CD4-positive, alpha-beta memory T cell (primary cell): ENCODE results near the gene YIPF1. TPM values are rescaled to one million over a fixed set of nuclear protein-coding genes. Genes with fewer than 3 reads are reported as not detected.
A peak's percentile ranks its signal among the peaks of the same experiment; 100 is the strongest.

Experiments used
- CTCF ChIA-PET: fragments of 350-600 bp; sonication (Branson Sonifier 250); formaldehyde crosslinking; loops from one replicate; lab custom pipeline; 2021; ENCODE audit warnings: inconsistent platforms; ENCODE audit not compliant: partially characterized antibody; lab: Charles Lee
- POLR2A ChIA-PET: fragments of 350-600 bp; sonication (Branson Sonifier 250); formaldehyde crosslinking; loops from one replicate; lab custom pipeline; 2021; ENCODE audit not compliant: partially characterized antibody; lab: Charles Lee
- DNase-seq, 5 donors: peaks; one replicate each; pipeline versions ENCODE4 v3.0.0 to v3.0.0-alpha.2; 2020 to 2022; ENCODE audit warnings: mixed read lengths in 1 of 5
- H3K27ac ChIP-seq: one replicate; pipeline ENCODE4 v1.7.0; 2013; ENCODE audit warnings: low read depth, low read length
- H3K27me3 ChIP-seq: 2 replicates; pipeline ENCODE4 v1.7.0; 2013; ENCODE audit warnings: mild to moderate bottlenecking, low read length, moderate library complexity; ENCODE audit not compliant: insufficient read depth
- H3K36me3 ChIP-seq: 2 replicates; pipeline ENCODE4 v1.7.0; 2013; ENCODE audit warnings: mild to moderate bottlenecking, low read length, moderate library complexity; ENCODE audit not compliant: insufficient read depth
- H3K4me1 ChIP-seq: 2 replicates; pipeline ENCODE4 v1.7.0; 2013; ENCODE audit warnings: mild to moderate bottlenecking, low read length, moderate library complexity; ENCODE audit not compliant: insufficient read depth
- H3K4me3 ChIP-seq, 2 donors: one replicate each; pipeline ENCODE4 v1.7.0; 2013; ENCODE audit warnings: low read length in 2 of 2, mild to moderate bottlenecking in 1 of 2
- H3K9me3 ChIP-seq, 2 donors: one replicate each; pipeline ENCODE4 v1.7.0; 2013; ENCODE audit warnings: low read length in 2 of 2, control low read depth in 1 of 2; ENCODE audit not compliant: control insufficient read depth in 1 of 2
- H3K27ac Mint-ChIP-seq, 7 donors: one replicate each; pipeline ENCODE4 v1.8.0; 2020 to 2021; ENCODE audit warnings: mixed read lengths in 7 of 7, mild to moderate bottlenecking in 6 of 7, inconsistent platforms in 3 of 7, moderate library complexity in 3 of 7
- H3K27me3 Mint-ChIP-seq, 2 donors: one replicate each; pipeline ENCODE4 v1.8.0; 2020 to 2021; ENCODE audit warnings: mixed read lengths in 2 of 2
- H3K36me3 Mint-ChIP-seq, 2 donors: one replicate each; pipeline ENCODE4 v1.8.0; 2020 to 2021; ENCODE audit warnings: mixed read lengths in 2 of 2, inconsistent platforms in 1 of 2, mild to moderate bottlenecking in 1 of 2
- H3K4me1 Mint-ChIP-seq, 4 donors: one replicate each; pipeline ENCODE4 v1.8.0; 2020 to 2021; ENCODE audit warnings: mixed read lengths in 4 of 4, mild to moderate bottlenecking in 1 of 4
- H3K4me3 Mint-ChIP-seq, 8 donors: one replicate each; pipeline ENCODE4 v1.8.0; 2020 to 2021; ENCODE audit warnings: mixed read lengths in 8 of 8, mild to moderate bottlenecking in 7 of 8, moderate library complexity in 6 of 8, inconsistent platforms in 3 of 8
- H3K9me3 Mint-ChIP-seq, 8 donors: one replicate each; pipeline ENCODE4 v1.8.0; 2020 to 2021; ENCODE audit warnings: mixed read lengths in 8 of 8, mild to moderate bottlenecking in 5 of 8, inconsistent platforms in 3 of 8, moderate library complexity in 1 of 8
- intact Hi-C: fragments of 100-400 bp; cut with micrococcal nuclease; formaldehyde crosslinking; loops from one replicate; pipeline ENCODE4 v1.15.1; 2023
- polyA plus RNA-seq, 2 donors: library from polyadenylated mRNA; unstranded; fragments of 300-500 nt; fragmentation: Illumina TruSeq; gene quantifications; one replicate each; pipeline ENCODE4 v1.2.3, GENCODE V29; 2021
- total RNA-seq, 2 experiments: library from RNA; stranded (reverse); gene quantifications; one replicate each; pipeline ENCODE4 v1.2.3, GENCODE V29; 2021

YIPF1 gene
- total and polyA plus RNA-seq, 4 experiments from 2014 or later: 14.8 to 30.5 (median 20.2) TPM

- DNase-seq: no peak
- H3K4me1 ChIP-seq: no peaks in the 10 kb centered on the region
- ChIA-PET CTCF (interaction anchor here (0.9 to 1.0 kb wide), 2 partner anchors 12 to 31 kb away, joined by 3 read pairs; no protein-coding TSS in a partner anchor), POLR2A (no interaction called here)
- H3K9me3 Mint-ChIP-seq: no peaks in the 10 kb centered on the region
- peak overlapping the region in 4 of 7 donors; percentile 22 to 56 (median 38) for H3K27ac Mint-ChIP-seq
- intact Hi-C loops: no loop called here
- H3K4me3 ChIP-seq: no peak overlapping the region
- H3K27me3 Mint-ChIP-seq: no peaks in the 10 kb centered on the region
- H3K4me3 Mint-ChIP-seq: no peak overlapping the region
- H3K27me3 ChIP-seq: no peaks in the 10 kb centered on the region
- H3K36me3 ChIP-seq: peaks cover 7% of the 10 kb centered on the region
- peaks cover 38 to 40% of the 10 kb centered on the region in 2 donors for H3K36me3 Mint-ChIP-seq
- no peak overlapping the region for H3K27ac ChIP-seq
- H3K9me3 ChIP-seq: peaks cover 0 to under 1% of the 10 kb centered on the region in 2 donors
- H3K4me1 Mint-ChIP-seq: peaks cover 0 to 7% (median 4%) of the 10 kb centered on the region in 4 donors
These were observed 39.8 kb upstream of the YIPF1 start for GRCh38 chr1:53929246-53929960.

- Mint-ChIP-seq H3K9me3 (no peaks in the 10 kb centered on the region), H3K4me3 (no peak overlapping the region), H3K27me3 (no peaks in the 10 kb centered on the region), H3K36me3 (peaks cover 43 to 53% of the 10 kb centered on the region in 2 donors), H3K4me1 (peaks cover 0 to 7% (median 4%) of the 10 kb centered on the region in 4 donors), H3K27ac (peak overlapping the region in 1 of 7 donors; percentile 8)
- POLR2A ChIA-PET: interaction anchor here (1.9 kb wide), 1 partner anchor 18 kb away, joined by 4 read pairs; the partner anchor contains the start of gene IFT25
- Histone ChIP-seq H3K4me1 (no peaks in the 10 kb centered on the region), H3K4me3 (no peak overlapping the region), H3K9me3 (no peaks in the 10 kb centered on the region), H3K27me3 (no peaks in the 10 kb centered on the region), H3K27ac (no peak overlapping the region), H3K36me3 (peaks cover 15% of the 10 kb centered on the region)
- DNase-seq: no peak
- intact Hi-C loops: no loop called here
- CTCF ChIA-PET: no interaction called here
These were observed 37.8 kb upstream of the YIPF1 start for GRCh38 chr1:53927376-53927881.

DNA sequence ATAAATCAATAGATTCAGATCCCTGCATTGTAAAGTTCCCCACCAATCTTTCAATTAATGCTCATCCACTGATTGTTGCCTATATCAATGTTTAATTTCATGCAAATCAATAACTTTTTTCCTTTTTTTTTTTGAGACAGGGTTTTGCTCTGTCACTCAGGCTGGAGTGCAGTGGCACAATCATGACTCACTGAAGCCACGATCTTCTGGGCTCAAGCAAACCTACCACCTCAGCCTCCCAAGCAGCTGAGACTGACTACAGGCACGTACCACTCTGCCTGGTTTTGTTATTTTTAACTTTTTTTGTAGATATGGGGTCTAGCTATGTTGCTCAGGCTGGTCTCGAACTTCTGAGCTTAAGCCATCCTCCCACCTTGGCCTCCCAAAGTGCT, 30.1 kb upstream of the YIPF1 start:
- Histone ChIP-seq H3K27me3 (no peaks in the 10 kb centered on the region), H3K27ac (no peak overlapping the region), H3K4me3 (no peak overlapping the region), H3K36me3 (peaks cover 13% of the 10 kb centered on the region), H3K4me1 (peaks cover 16% of the 10 kb centered on the region), H3K9me3 (no peaks in the 10 kb centered on the region)
- ChIA-PET CTCF (no interaction called here), POLR2A (no interaction called here)
- Mint-ChIP-seq H3K4me3 (no peak overlapping the region), H3K27ac (peak overlapping the region; percentile 29 to 88 (median 71)), H3K9me3 (no peaks in the 10 kb centered on the region), H3K27me3 (no peaks in the 10 kb centered on the region), H3K4me1 (peaks cover 17 to 32% (median 22%) of the 10 kb centered on the region in 4 donors), H3K36me3 (peaks cover 30 to 34% of the 10 kb centered on the region in 2 donors)
- no peak for DNase-seq
- intact Hi-C loops: no loop called here

GRCh38 chr1:53918343-53918742, 28.7 kb upstream of the YIPF1 start:
- Mint-ChIP-seq H3K4me3 (no peak overlapping the region), H3K36me3 (peaks cover 22 to 27% of the 10 kb centered on the region in 2 donors), H3K27me3 (no peaks in the 10 kb centered on the region), H3K9me3 (no peaks in the 10 kb centered on the region), H3K4me1 (peaks cover 17 to 32% (median 22%) of the 10 kb centered on the region in 4 donors), H3K27ac (peak overlapping the region in 1 of 7 donors; percentile 4)
- Histone ChIP-seq H3K27me3 (no peaks in the 10 kb centered on the region), H3K4me1 (peaks cover 16% of the 10 kb centered on the region), H3K36me3 (peaks cover 12% of the 10 kb centered on the region), H3K4me3 (no peak overlapping the region), H3K27ac (no peak overlapping the region), H3K9me3 (no peaks in the 10 kb centered on the region)
- DNase-seq: no peak
- CTCF ChIA-PET: interaction anchor here (1.3 kb wide), 1 partner anchor 41 kb away, joined by 6 read pairs; no protein-coding TSS in a partner anchor
- intact Hi-C loops: no loop called here
- POLR2A ChIA-PET: interaction anchor here (1.2 kb wide), 1 partner anchor 27 kb away, joined by 5 read pairs; the partner anchor contains the start of gene IFT25

DNA sequence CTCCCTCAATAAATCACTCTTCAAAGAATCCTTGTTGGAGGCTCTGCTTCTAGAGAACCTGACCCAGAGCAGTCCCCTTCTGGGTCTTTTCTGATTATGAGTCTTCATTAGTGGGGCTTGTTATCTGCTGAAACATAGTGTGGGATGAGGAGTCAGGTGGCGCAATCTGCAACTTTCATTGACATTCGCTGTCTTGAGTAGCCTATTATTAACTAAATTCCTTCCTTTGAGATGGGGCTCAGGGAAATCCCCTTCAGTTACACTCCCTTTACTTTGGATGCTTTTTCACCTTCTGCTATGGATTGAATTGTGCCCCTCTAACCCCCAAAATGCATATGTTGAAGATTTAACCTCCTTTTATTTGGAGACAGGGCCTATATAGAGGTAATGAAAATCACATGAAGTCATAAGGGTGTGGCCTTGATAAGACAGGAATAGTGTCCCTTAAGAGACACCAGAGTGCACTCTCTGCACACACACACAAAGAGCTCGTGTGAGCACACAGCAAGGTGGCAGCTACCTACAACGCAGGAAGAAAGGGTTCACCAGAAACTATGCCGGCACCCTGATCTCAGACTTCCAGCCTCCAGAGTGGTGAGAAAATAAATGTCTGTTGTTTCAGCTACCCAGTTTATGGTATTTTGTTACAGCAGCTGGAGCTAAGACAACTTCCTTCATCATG, 23.9 kb upstream of the YIPF1 start:
- peak overlapping the region in 1 of 7 donors; percentile 46 for H3K27ac Mint-ChIP-seq
- H3K4me1 ChIP-seq: peaks cover 11% of the 10 kb centered on the region

DNA sequence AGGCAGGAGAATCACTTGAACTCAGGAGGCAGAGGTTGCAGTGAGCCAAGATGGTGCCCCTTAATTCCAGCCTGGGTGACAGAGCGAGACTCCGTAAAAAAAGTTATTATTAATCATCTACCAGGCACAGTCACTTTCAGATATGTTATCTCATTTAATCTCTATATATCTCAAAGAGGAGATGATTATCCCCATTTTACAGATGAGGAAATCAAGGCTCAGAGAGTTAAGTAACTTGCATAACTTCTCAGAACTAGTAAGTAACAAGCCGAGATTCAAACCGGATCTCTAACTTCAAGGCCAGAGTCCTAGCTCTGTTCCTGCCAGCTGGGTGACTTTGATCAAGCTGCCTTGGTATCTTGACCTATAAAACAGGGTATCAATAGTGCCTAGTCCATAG, 21.8 kb upstream of the YIPF1 start:
- Mint-ChIP-seq H3K27ac (no peak overlapping the region), H3K4me3 (no peak overlapping the region), H3K9me3 (no peaks in the 10 kb centered on the region), H3K36me3 (peaks cover 17 to 18% of the 10 kb centered on the region in 2 donors), H3K4me1 (peaks cover 6 to 11% (median 8%) of the 10 kb centered on the region in 4 donors), H3K27me3 (no peaks in the 10 kb centered on the region)
- ChIA-PET POLR2A (no interaction called here), CTCF (interaction anchor here (1.3 kb wide), 1 partner anchor 51 kb away, joined by 4 read pairs; no protein-coding TSS in a partner anchor)
- no peak for DNase-seq
- Histone ChIP-seq H3K4me1 (peaks cover 11% of the 10 kb centered on the region), H3K27me3 (no peaks in the 10 kb centered on the region), H3K4me3 (no peak overlapping the region), H3K36me3 (no peaks in the 10 kb centered on the region), H3K27ac (no peak overlapping the region), H3K9me3 (no peaks in the 10 kb centered on the region)
- intact Hi-C loops: no loop called here

More for the DNA sequence above, 23.9 kb upstream of the YIPF1 start:
- peaks cover 8 to 18% (median 11%) of the 10 kb centered on the region in 4 donors for H3K4me1 Mint-ChIP-seq
- ChIA-PET POLR2A (no interaction called here), CTCF (interaction anchor here (1.8 kb wide), 1 partner anchor 53 kb away, joined by 6 read pairs; no protein-coding TSS in a partner anchor)
- Histone ChIP-seq H3K9me3 (no peaks in the 10 kb centered on the region), H3K27ac (no peak overlapping the region), H3K36me3 (peaks cover 2% of the 10 kb centered on the region), H3K27me3 (no peaks in the 10 kb centered on the region), H3K4me3 (no peak overlapping the region)
- intact Hi-C loops: no loop called here
- H3K4me3 Mint-ChIP-seq: no peak overlapping the region
- H3K27me3 Mint-ChIP-seq: no peaks in the 10 kb centered on the region
- no peaks in the 10 kb centered on the region for H3K9me3 Mint-ChIP-seq
- DNase-seq: no peak
- H3K36me3 Mint-ChIP-seq: peaks cover 17 to 21% of the 10 kb centered on the region in 2 donors

DNA sequence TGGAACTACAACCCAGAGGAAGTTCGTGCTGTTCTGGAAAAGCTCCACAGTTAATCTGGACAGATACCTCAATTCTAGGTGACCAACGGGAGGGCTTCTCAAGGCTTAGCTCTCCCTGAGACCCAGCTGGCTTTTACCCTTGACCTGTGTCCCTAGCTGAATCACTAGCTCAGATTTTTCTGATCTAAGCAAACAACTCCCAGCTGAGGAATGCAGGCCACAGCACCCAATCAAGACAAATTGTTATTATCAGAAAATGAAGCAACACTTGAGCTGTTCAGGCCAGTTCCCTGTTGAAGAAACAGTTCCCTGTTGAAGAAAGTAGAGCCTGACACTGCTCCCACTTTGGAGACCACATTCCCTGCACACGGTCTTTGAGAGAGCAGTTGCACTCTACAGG, 20.3 kb upstream of the YIPF1 start:
- Histone ChIP-seq H3K9me3 (no peaks in the 10 kb centered on the region), H3K4me3 (no peak overlapping the region), H3K27ac (no peak overlapping the region), H3K4me1 (no peaks in the 10 kb centered on the region), H3K36me3 (no peaks in the 10 kb centered on the region), H3K27me3 (no peaks in the 10 kb centered on the region)
- no peaks in the 10 kb centered on the region for H3K9me3 Mint-ChIP-seq
- no peak overlapping the region for H3K4me3 Mint-ChIP-seq
- DNase-seq: no peak
- POLR2A ChIA-PET: no interaction called here
- peaks cover 0 to 1% (median 0%) of the 10 kb centered on the region in 4 donors for H3K4me1 Mint-ChIP-seq
- no peaks in the 10 kb centered on the region for H3K27me3 Mint-ChIP-seq
- peaks cover 11 to 17% of the 10 kb centered on the region in 2 donors for H3K36me3 Mint-ChIP-seq
- no peak overlapping the region for H3K27ac Mint-ChIP-seq
- CTCF ChIA-PET: interaction anchor here (0.8 to 1.4 kb wide), 3 partner anchors 31 to 50 kb away, joined by 3 to 4 read pairs (median 4); no protein-coding TSS in a partner anchor
- intact Hi-C loops: no loop called here
